ENCODE results near the gene ARAF.

ARAF gene

GRCh38 chrX:47587091-47587891 is 26.3 kb downstream of the ARAF start:
- CTCF ChIA-PET, result no interaction called here
- TF ChIP-seq ZNF148 (tag by site-specific recombination; IDR thresholded peaks at IDR 0.05; ENCODE audit: borderline replicate concordance) (no peak), ZNF488 (tag by site-specific recombination; IDR thresholded peaks at IDR 0.05) (no peak), ZNF184 (tag by site-specific recombination; IDR thresholded peaks at IDR 0.05) (no peak), GLIS1 (tag by site-specific recombination; IDR thresholded peaks at IDR 0.05) (no peak), ZNF292 (tag by site-specific recombination; IDR thresholded peaks at IDR 0.05; ENCODE audit: borderline replicate concordance, low read depth) (no peak), ZNF449 (tag by site-specific recombination; IDR thresholded peaks at IDR 0.05) (no peak)
- no peak overlapping the region for H3K27ac ChIP-seq (ENCODE audit: extremely low read depth, low read depth, low read length)
- H3K9me3 ChIP-seq (ENCODE audit: control insufficient read depth, insufficient read depth, low read depth, low read length), result no peaks in the 10 kb centered on the region
- no peak overlapping the region for H3K4me3 ChIP-seq (ENCODE audit: low read depth, low read length)
- H3K4me1 ChIP-seq (ENCODE audit: control insufficient read depth, insufficient read depth, low read length), result no peaks in the 10 kb centered on the region; the same call in 1 of the 2 replicates
- peaks cover 0 to 33% of the 10 kb centered on the region in 2 experiments; a peak in 1 of 3 replicates for H3K36me3 ChIP-seq (ENCODE audit: control insufficient read depth in 2 of 2, insufficient read depth in 1 of 2, low read length in 2 of 2)
- POLR2A ChIA-PET, result no interaction called here

- H3K4me1 ChIP-seq (ENCODE audit: control insufficient read depth, insufficient read depth, low read length), result no peaks in the 10 kb centered on the region; the same call in 1 of the 2 replicates
- H3K4me3 ChIP-seq (ENCODE audit: low read depth, low read length), result no peak overlapping the region
- no peaks in the 10 kb centered on the region for H3K9me3 ChIP-seq (ENCODE audit: control insufficient read depth, insufficient read depth, low read depth, low read length)
- POLR2A ChIA-PET, result interaction anchor here (0.5 kb wide), 1 partner anchor 400 kb away, joined by 3 read pairs; no protein-coding TSS in a partner anchor
- H3K36me3 ChIP-seq (ENCODE audit: control insufficient read depth in 2 of 2, insufficient read depth in 1 of 2, low read length in 2 of 2), result peaks cover 0 to 33% of the 10 kb centered on the region in 2 experiments; a peak in 1 of 3 replicates
- no peak overlapping the region for H3K27ac ChIP-seq (ENCODE audit: extremely low read depth, low read depth, low read length)
- TF ChIP-seq ZNF394 (tag by site-specific recombination; IDR thresholded peaks at IDR 0.05; ENCODE audit: borderline replicate concordance) (peak; percentile 28; the same call in 1 of the 2 replicates), KLF10 (tag by site-specific recombination; IDR thresholded peaks at IDR 0.05) (no peak), ZNF26 (tag by site-specific recombination; IDR thresholded peaks at IDR 0.05) (no peak), YY2 (tag by site-specific recombination; IDR thresholded peaks at IDR 0.05) (no peak), SCRT2 (tag by site-specific recombination; IDR thresholded peaks at IDR 0.05) (no peak), HOXA7 (CRISPR knock-in tag; IDR thresholded peaks at IDR 0.05; ENCODE audit: borderline replicate concordance) (no peak)
- CTCF ChIA-PET, result interaction anchor here (0.6 kb wide), 1 partner anchor 1070 kb away, joined by 3 read pairs; no protein-coding TSS in a partner anchor
Observed at GRCh38 chrX:47587906-47588735, 27.1 kb downstream of the ARAF start.
